Measurements from ENCODE around the gene FRMD4A.

Gene FRMD4A

GRCh38 chr10:14196113-14196512 is 134.6 kb downstream of the FRMD4A start:
- Histone ChIP-seq H2AFZ (ENCODE audit: low read length) (no peak overlapping the region), H3K4me2 (ENCODE audit: low read depth, low read length) (no peak overlapping the region), H3K9ac (ENCODE audit: low read length) (no peak overlapping the region), H3K4me1 (ENCODE audit: low read length) (no peaks in the 10 kb centered on the region), H4K20me1 (ENCODE audit: insufficient read depth, low read length) (no peaks in the 10 kb centered on the region), H3K9me2 (replicated peaks; ENCODE audit: insufficient read depth, low read length) (no peaks in the 10 kb centered on the region), H3K9me3 (replicated peaks; ENCODE audit: insufficient read depth, low read length) (no peaks in the 10 kb centered on the region), H3K79me2 (ENCODE audit: low read length) (no peaks in the 10 kb centered on the region), H3K27ac (ENCODE audit: low read length) (no peak overlapping the region), H3K36me3 (replicated peaks; ENCODE audit: insufficient read depth, low read length) (no peaks in the 10 kb centered on the region), H3F3A (ENCODE audit: insufficient read depth, low read length) (no peaks in the 10 kb centered on the region), H3K27me3 (replicated peaks; ENCODE audit: insufficient read depth, low read length) (no peaks in the 10 kb centered on the region), H3K4me3 (ENCODE audit: low read length) (no peak overlapping the region)
- no peak for DNase-seq
- TF ChIP-seq CTCF (IDR thresholded peaks at IDR 0.05; ENCODE audit: low read length) (no peak), EZH2phosphoT487 (IDR thresholded peaks at IDR 0.05; ENCODE audit: low read length) (no peak), EZH2 (optimal IDR thresholded peaks at IDR 0.05; ENCODE audit: low read depth, low read length) (no peak)

- Histone ChIP-seq H3K27ac (ENCODE audit: low read length) (no peak overlapping the region), H3F3A (ENCODE audit: insufficient read depth, low read length) (no peaks in the 10 kb centered on the region), H3K9me3 (replicated peaks; ENCODE audit: insufficient read depth, low read length) (no peaks in the 10 kb centered on the region), H3K4me3 (ENCODE audit: low read length) (no peak overlapping the region), H2AFZ (ENCODE audit: low read length) (no peak overlapping the region), H3K27me3 (replicated peaks; ENCODE audit: insufficient read depth, low read length) (no peaks in the 10 kb centered on the region), H3K4me2 (ENCODE audit: low read depth, low read length) (no peak overlapping the region), H3K36me3 (replicated peaks; ENCODE audit: insufficient read depth, low read length) (no peaks in the 10 kb centered on the region), H3K9me2 (replicated peaks; ENCODE audit: insufficient read depth, low read length) (no peaks in the 10 kb centered on the region), H4K20me1 (ENCODE audit: insufficient read depth, low read length) (no peaks in the 10 kb centered on the region), H3K9ac (ENCODE audit: low read length) (no peak overlapping the region), H3K79me2 (ENCODE audit: low read length) (no peaks in the 10 kb centered on the region), H3K4me1 (ENCODE audit: low read length) (no peaks in the 10 kb centered on the region)
- DNase-seq, result no peak
- TF ChIP-seq EZH2 (optimal IDR thresholded peaks at IDR 0.05; ENCODE audit: low read depth, low read length), result no peak
- no peak for TF ChIP-seq CTCF (IDR thresholded peaks at IDR 0.05; ENCODE audit: low read length)
- no peak for TF ChIP-seq EZH2phosphoT487 (IDR thresholded peaks at IDR 0.05; ENCODE audit: low read length)
Observed at GRCh38 chr10:14195433-14195832, 135.3 kb downstream of the FRMD4A start.

- Histone ChIP-seq H3K4me1 (ENCODE audit: low read length) (no peaks in the 10 kb centered on the region), H3K27me3 (replicated peaks; ENCODE audit: insufficient read depth, low read length) (no peaks in the 10 kb centered on the region), H3K9me2 (replicated peaks; ENCODE audit: insufficient read depth, low read length) (no peaks in the 10 kb centered on the region), H3K9ac (ENCODE audit: low read length) (no peak overlapping the region), H3K4me3 (ENCODE audit: low read length) (no peak overlapping the region), H4K20me1 (ENCODE audit: insufficient read depth, low read length) (no peaks in the 10 kb centered on the region), H3K9me3 (replicated peaks; ENCODE audit: insufficient read depth, low read length) (no peaks in the 10 kb centered on the region), H3K4me2 (ENCODE audit: low read depth, low read length) (no peak overlapping the region), H3K79me2 (ENCODE audit: low read length) (no peaks in the 10 kb centered on the region), H3F3A (ENCODE audit: insufficient read depth, low read length) (no peaks in the 10 kb centered on the region), H2AFZ (ENCODE audit: low read length) (no peak overlapping the region), H3K27ac (ENCODE audit: low read length) (no peak overlapping the region), H3K36me3 (replicated peaks; ENCODE audit: insufficient read depth, low read length) (no peaks in the 10 kb centered on the region)
- no peak for DNase-seq
- no peak for TF ChIP-seq CTCF (IDR thresholded peaks at IDR 0.05; ENCODE audit: low read length)
- TF ChIP-seq EZH2phosphoT487 (IDR thresholded peaks at IDR 0.05; ENCODE audit: low read length), result no peak
- TF ChIP-seq EZH2 (optimal IDR thresholded peaks at IDR 0.05; ENCODE audit: low read depth, low read length), result no peak
Observed at GRCh38 chr10:14192746-14193145, 138.0 kb downstream of the FRMD4A start.

Measured in MM.1S (cell line).